RWPE2 (cell line): ENCODE results near the gene BIRC5.

Source experiments
- ATAC-seq: fragments of 200-7000 bp; cut with Tn5 transposase; 3 replicates; pipeline ENCODE4 v1.9.1; 2021; ENCODE audit warnings: low read depth
- DNase-seq: peaks from one replicate; pipeline ENCODE4 v3.0.0-alpha.2; 2020; ENCODE audit warnings: low spot score
- H3K27ac ChIP-seq: fragments of 450-650 bp; 2 replicates; pipeline ENCODE4 v1.5.1; 2017; ENCODE audit warnings: mild to moderate bottlenecking; ENCODE audit not compliant: poor library complexity, severe bottlenecking
- H3K27me3 ChIP-seq: fragments of 250-450 bp; sonication (Bioruptor Pico); 2 replicates; pipeline ENCODE4 v1.5.1; 2021; ENCODE audit warnings: mild to moderate bottlenecking, moderate library complexity; ENCODE audit not compliant: insufficient read depth, poor library complexity, severe bottlenecking
- H3K36me3 ChIP-seq: fragments of 250-450 bp; sonication (Bioruptor Pico); 2 replicates; pipeline ENCODE4 v1.5.1; 2020; ENCODE audit warnings: low read depth, mild to moderate bottlenecking, moderate library complexity
- H3K4me1 ChIP-seq: fragments of 250-450 bp; sonication (Bioruptor Pico); 2 replicates; pipeline ENCODE4 v1.5.1; 2021; ENCODE audit warnings: mild to moderate bottlenecking, moderate library complexity; ENCODE audit not compliant: insufficient read depth, poor library complexity, severe bottlenecking
- H3K4me3 ChIP-seq: fragments of 250-450 bp; sonication (Bioruptor Pico); 2 replicates; pipeline ENCODE4 v1.5.1; 2021; ENCODE audit warnings: mild to moderate bottlenecking, moderate library complexity; ENCODE audit not compliant: severe bottlenecking
- H3K9me3 ChIP-seq: fragments of 250-450 bp; sonication (Bioruptor Pico); 2 replicates; pipeline ENCODE4 v1.5.1; 2021; ENCODE audit warnings: mild to moderate bottlenecking, moderate library complexity; ENCODE audit not compliant: severe bottlenecking
- TF ChIP-seq, protein P1 (sequence below): fragments of 450-650 bp; IDR thresholded peaks from one replicate; pipeline ENCODE4 v1.5.1; 2017; ENCODE audit warnings: mild to moderate bottlenecking, moderate library complexity; ENCODE audit not compliant: poor library complexity, severe bottlenecking

The BIRC5 gene

DNA sequence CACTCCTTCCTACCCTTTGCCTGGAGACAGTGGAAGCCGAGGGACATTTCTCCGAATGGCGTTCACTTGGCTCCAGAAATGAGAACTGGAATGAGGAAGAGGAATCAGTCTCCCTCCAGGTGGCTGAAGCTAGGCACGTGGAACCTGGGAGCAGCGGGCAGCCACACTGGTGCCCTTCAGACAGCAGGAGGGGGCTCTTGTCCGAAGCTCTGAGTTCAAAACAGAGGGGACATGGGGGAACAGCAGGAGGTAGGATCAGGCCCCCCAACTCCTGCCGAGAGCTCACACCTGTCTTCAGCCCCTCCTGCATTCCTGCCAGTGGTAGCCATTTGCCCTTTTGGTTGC, 58.8 kb downstream of the BIRC5 start:
- ATAC-seq (no peak), DNase-seq (no peak)
- Histone ChIP-seq H3K4me1 (no peaks in the 10 kb centered on the region), H3K27ac (no peak overlapping the region), H3K9me3 (no peaks in the 10 kb centered on the region), H3K4me3 (no peak overlapping the region), H3K27me3 (no peaks in the 10 kb centered on the region), H3K36me3 (no peaks in the 10 kb centered on the region)
- TF ChIP-seq, protein P1, sequence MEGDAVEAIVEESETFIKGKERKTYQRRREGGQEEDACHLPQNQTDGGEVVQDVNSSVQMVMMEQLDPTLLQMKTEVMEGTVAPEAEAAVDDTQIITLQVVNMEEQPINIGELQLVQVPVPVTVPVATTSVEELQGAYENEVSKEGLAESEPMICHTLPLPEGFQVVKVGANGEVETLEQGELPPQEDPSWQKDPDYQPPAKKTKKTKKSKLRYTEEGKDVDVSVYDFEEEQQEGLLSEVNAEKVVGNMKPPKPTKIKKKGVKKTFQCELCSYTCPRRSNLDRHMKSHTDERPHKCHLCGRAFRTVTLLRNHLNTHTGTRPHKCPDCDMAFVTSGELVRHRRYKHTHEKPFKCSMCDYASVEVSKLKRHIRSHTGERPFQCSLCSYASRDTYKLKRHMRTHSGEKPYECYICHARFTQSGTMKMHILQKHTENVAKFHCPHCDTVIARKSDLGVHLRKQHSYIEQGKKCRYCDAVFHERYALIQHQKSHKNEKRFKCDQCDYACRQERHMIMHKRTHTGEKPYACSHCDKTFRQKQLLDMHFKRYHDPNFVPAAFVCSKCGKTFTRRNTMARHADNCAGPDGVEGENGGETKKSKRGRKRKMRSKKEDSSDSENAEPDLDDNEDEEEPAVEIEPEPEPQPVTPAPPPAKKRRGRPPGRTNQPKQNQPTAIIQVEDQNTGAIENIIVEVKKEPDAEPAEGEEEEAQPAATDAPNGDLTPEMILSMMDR, result no peak

DNA sequence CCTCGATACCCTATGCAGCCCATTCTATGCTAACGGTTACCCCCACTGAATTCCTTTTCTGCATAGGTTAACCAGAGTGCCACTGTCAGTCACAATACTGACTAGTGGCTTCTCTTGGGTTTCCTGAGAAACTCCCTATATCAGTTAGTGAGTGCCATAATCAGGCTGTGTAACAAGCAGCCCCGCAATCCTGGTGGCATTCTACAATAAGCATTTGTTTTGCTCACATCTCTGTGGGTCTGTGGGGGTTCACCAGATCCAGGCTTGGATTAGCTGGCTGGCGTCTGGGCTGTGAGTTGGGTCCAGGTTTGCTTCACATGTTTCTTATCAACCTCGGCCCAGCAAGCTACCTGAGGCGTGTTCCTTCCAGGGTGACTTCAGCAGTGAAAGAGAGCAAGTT, 59.8 kb downstream of the BIRC5 start:
- ATAC-seq, result no peak
- H3K4me1 ChIP-seq, result no peaks in the 10 kb centered on the region
- TF ChIP-seq, protein P1, result no peak
- no peaks in the 10 kb centered on the region for H3K27me3 ChIP-seq
- no peaks in the 10 kb centered on the region for H3K36me3 ChIP-seq
- no peak for DNase-seq
- H3K9me3 ChIP-seq, result no peaks in the 10 kb centered on the region
- H3K4me3 ChIP-seq, result no peak overlapping the region
- H3K27ac ChIP-seq, result no peak overlapping the region
